ENCODE data around the gene SCLT1. TPM values are rescaled to one million over a fixed set of nuclear protein-coding genes. Genes with fewer than 3 reads are reported as not detected.

The SCLT1 gene
- total and polyA plus RNA-seq, 3 donors from 2014 or later: 5.9 to 25.3 (median 17.5) TPM

DNA sequence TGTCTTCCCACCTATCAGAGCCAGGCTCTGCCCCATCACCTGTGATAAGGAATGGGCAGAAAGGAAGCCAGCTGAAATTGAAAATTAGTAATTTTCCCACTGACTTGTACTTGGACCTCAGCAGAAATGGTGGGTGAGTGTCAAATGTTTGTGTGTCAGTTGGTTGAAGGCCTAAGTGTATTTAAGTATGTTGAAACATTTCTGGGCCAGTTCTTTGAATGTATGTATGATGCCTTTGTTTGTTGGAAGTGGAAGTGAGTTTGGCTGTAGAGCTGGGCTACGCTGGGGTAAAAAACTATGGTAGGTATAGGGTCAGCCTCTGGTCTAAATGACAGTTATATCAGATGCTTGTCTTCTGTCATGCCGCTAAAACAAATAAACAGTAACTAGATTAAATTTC lies 256.1 kb downstream of the SCLT1 start:
- 93 to 95% methylated on average over 2 of the region's 2 CpGs for WGBS, 2 donors
- TF ChIP-seq, protein P1, sequence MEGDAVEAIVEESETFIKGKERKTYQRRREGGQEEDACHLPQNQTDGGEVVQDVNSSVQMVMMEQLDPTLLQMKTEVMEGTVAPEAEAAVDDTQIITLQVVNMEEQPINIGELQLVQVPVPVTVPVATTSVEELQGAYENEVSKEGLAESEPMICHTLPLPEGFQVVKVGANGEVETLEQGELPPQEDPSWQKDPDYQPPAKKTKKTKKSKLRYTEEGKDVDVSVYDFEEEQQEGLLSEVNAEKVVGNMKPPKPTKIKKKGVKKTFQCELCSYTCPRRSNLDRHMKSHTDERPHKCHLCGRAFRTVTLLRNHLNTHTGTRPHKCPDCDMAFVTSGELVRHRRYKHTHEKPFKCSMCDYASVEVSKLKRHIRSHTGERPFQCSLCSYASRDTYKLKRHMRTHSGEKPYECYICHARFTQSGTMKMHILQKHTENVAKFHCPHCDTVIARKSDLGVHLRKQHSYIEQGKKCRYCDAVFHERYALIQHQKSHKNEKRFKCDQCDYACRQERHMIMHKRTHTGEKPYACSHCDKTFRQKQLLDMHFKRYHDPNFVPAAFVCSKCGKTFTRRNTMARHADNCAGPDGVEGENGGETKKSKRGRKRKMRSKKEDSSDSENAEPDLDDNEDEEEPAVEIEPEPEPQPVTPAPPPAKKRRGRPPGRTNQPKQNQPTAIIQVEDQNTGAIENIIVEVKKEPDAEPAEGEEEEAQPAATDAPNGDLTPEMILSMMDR (IDR thresholded peaks at IDR 0.05): no peak
- TF ChIP-seq POLR2A (IDR thresholded peaks at IDR 0.05): no peak

GRCh38 chr4:128835498-128836222 lies 257.7 kb downstream of the SCLT1 start:
- WGBS, 2 donors: 57 to 67% methylated on average over 5 to 8 of the region's 8 CpGs
- intact Hi-C loops (cut with DNase I; ENCODE audit: low total_unique reads): no loop called here
- DNase-seq: peak; percentile 79
- H3K4me3 ChIP-seq: no peak overlapping the region
- peak overlapping the region in 1 of 2 donors; percentile 42 for H3K27ac ChIP-seq
- peaks cover 18% of the 10 kb centered on the region for H3K4me1 ChIP-seq
- no peaks in the 10 kb centered on the region for H3K36me3 ChIP-seq (ENCODE audit: low read depth, missing control alignments)
- H3K27me3 ChIP-seq: no peaks in the 10 kb centered on the region
- no peak for TF ChIP-seq POLR2A (IDR thresholded peaks at IDR 0.05)
- TF ChIP-seq, protein P1 (IDR thresholded peaks at IDR 0.05): no peak
- H3K9me3 ChIP-seq: no peaks in the 10 kb centered on the region

More for the DNA sequence above, 256.1 kb downstream of the SCLT1 start:
- Histone ChIP-seq H3K4me1 (peaks cover 5% of the 10 kb centered on the region), H3K27ac (no peak overlapping the region), H3K36me3 (ENCODE audit: low read depth, missing control alignments) (no peaks in the 10 kb centered on the region), H3K27me3 (no peaks in the 10 kb centered on the region), H3K4me3 (no peak overlapping the region), H3K9me3 (no peaks in the 10 kb centered on the region)
- no peak for DNase-seq
- intact Hi-C loops (cut with DNase I; ENCODE audit: low total_unique reads): no loop called here

Small RNA genes within 50 kb of the gene (small RNA-seq; reads per million reads assigned to genes)
- 0 reads per million in 2 donors for gene AC093826.2

Other genes with a start within 250 kb of the SCLT1 start
- 10 to 100 TPM; 17.0 to 17.2 TPM for gene C4orf33, start 2.6 kb upstream of the SCLT1 start, total RNA-seq
- gene C4orf33, start 2.6 kb upstream of the SCLT1 start, polyA plus RNA-seq (ENCODE audit: insufficient read depth, low read depth, low replicate concordance): 7.2 TPM

All from testis (tissue), 3 donors.